Inflammatory macrophage treated with lipopolysaccharide for 4 hours (primary cell): Measurements from ENCODE around the gene LZTR1.

Experiments used
- DNase-seq: peaks from one replicate; pipeline ENCODE4 v3.0.0-alpha.2; 2020

The LZTR1 gene

DNA sequence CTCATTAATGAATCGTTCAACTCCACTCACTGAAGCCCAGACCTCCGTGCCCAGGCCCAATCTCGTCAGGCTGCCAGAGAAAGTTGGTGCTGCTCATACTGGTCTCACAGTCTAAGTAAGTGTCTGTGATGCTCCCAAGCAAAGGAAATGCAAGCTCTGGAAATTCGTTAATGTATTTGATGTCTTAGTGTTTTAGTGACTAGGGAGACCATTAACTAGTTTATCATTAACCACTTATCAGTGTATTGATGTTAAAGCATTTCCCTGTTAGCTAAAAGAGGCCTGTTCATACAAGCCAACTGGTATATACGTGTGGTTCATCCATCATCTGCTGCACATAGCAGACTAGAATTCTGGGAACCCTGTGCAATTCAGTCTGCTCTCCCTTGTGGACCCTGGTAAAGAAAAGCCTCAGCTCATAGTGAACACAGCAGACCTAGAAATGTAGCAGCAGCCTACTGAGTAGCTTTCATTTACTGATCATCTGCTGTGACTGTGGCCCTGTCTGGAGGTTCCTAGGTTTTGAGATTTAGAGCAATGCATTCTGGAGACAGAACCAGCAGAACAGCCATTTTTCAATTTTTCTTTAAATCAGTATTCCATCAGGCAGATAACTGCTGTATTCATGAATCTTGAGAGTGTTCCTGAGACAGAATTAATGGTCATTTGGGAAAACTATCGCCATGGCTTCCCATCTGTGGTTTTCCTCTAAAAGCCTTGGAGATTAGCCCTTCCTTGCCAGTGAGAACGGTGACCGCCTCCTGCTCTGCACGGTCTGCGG lies 30.8 kb upstream of the LZTR1 start:
- no peak for DNase-seq

DNA sequence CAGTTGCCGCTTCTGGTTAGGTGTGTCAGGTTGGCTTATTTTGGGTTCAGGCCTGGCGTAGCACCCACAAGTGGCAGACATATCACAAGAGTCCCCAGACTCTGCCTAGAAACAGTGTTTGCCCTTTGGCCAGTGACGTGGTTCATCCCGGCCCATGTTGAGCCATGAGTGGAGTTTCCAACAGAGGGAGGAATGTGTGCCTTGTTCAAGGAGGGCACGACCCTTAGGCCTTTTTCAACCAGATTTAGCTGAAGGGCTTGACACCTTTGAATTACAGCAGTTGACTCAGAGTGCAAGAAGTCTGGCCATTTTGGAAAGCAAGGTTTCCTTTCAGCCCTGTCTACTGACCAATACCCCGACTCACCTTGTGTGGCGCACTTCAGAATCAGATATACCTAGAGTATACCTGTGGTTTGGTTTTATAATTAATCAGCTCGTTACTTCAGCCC lies 30.1 kb upstream of the LZTR1 start:
- DNase-seq, result no peak

DNA sequence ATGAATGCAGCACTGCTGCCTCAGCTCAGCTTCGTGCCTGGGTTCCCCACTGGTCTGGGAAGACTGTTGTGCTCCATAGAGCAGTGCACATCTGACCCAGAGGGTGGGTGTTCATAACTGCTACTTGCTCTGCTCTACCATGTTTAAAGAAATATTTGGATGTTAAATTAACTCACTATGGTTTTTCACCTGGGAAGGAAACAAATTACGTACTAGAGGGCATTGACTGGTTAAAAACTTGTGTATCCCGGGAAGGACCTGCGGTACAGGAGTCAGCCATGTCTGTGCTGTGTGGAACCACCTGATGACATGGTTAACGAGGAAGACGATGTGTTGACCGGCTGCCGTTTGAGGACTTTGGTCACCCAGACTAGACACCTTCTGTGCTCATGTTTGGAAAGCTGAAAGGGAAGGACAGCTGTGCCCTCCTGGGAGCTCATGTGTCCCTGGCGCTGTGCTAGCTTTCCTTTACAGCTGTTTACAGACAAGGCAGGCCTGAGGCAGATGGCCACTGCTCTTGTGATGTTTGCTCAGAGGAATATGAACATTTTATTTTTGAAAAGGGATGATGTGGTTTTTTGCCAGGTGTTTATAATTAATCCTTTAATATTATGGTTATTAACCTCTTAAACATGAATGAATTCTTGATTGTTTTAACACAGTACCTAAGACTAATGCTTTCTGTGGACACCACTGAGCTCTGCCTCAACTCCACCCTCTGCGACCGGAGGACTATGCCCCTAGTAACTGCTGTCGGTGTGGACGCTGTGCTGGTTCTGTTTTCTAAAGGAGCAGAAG lies 29.4 kb upstream of the LZTR1 start:
- DNase-seq, result no peak

DNA sequence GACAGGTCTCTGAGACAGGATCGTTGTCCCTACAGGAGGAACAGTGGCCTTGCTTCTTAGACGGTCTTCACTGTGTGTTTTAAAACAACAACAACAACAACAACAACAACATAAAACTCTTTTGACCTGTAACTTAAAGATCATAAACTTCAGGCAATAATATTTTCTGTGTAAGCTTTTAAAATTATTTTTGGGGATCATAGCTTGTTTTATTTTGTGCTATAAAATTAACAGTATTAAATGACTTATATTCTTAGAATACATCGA lies 28.8 kb upstream of the LZTR1 start:
- DNase-seq, result no peak

DNA sequence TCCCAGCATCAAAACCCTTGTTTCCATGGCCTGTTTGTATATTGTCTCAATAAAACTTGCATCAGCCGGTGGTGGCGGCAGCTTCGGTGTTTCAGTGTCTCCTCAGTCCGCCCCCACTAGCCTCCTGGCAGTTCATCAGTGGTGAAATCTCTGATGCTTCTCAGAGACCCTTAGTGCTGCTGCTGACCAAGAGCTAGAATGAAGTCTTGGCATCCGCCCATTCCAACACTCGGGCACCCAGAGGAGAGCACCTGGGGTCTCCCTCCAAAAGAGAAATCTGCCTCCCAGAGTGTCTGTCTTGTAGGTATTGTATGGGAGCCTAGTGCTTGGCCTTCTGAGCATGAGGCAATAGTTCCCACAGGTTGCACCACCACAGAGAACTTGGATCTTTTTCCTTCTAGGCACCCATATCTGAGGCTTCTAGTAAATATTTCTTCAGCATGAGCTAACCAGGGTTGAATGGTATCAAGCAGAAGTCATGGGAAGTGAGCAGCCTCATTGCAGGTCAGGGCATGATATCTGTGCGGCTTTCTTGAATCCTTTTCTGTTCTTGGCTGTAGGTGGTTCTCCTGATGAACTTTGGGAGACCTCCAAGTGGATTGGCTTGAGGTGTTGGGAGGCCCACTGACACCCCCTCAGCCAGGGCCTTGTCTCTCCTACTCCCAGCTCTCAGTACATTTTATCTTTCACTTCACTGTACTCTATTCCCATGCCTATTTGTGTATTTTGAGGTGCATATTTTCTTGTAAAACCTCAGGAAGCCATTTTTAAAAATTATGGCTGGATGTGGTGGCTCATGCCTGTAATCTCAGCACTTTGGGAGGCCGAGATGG lies 28.2 kb upstream of the LZTR1 start:
- peak; percentile 15 for DNase-seq

DNA sequence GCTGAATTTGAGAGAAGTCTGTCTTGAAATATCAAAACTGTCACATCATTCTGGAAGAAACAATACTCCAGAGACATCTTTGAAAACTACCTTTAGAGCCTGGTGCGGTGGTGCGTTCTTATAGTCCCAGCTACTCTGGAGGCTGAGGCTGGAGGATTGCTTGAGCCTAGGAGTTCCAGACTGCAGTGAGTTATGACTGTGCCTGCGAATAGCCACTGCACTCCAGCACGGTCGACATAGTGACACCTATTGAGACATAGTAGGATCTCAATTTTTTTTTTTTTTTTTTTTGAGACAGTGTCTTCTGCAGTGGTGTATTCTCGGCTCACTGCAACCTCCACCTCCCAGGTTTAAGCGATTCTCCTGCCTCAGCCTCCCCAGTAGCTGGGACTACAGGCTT lies 26.5 kb upstream of the LZTR1 start:
- DNase-seq, result peak; percentile 5

DNA sequence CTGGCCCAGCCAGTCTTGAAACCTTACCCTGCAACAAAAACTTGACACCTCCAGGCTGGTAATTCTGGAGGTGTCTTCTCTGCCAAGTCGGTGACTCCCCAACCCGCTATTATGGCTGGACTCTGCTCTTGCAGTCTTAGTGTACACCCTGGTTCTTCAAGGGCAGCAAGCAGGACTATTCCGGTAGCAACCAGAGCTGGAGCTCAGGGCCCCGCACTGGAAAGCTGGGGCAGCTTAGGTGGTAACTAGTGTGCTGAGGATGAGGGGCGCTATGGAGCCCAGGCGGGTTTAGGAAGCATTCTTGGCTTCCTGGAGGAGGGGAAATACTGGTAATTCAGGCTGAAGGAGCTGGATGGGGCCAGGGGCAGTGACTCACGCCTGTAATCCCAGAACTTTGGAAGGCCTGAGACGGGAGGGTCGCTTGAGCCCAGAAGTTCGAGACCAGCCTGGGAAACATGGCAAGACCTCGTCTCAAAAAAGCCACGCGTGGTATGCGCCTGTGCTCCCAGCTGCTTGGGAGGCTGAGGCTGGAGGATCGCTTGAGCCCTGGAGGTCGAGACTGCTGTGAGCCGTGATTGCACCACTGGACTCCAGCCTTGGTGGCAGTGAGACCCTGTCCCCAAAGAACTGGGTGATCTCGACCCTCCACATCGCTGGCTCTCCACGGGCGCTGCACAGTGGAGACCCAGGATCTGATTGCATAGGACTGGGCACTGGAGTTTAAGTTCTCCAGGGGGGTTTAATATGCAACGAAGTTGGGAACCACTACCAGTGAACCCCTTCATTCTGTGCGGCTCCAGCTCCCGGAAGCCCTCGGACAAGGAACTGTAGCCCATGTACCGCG lies 25.6 kb upstream of the LZTR1 start:
- DNase-seq, result peak; percentile 41

DNA sequence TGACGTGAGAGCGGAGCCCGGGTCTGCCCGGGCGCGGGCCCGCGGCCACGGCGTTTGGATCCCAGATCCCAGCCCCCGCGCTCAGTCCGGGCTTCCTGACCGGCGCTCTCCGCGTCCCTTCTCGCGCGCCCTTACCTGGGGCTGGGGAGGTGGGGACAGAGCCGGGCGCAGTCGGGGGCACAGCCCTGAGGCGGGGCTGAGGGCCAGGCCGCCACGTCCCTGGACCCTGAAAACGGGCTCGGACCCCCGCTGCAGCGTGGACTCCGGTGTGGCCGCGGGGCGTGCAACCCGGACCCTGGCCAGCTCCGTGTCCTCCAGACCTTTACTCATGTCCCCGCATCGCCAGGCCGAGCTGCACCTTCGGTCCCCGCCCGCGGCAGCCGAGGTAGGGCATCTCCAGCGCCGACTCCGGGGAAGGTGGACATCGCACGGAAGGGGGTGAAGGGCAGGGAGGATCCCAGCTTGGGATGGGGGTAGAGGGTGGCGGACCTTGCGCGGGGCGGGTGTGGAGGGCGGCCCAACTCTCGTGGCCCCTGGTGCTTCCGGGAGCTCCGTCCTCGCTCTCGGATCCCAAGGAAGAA lies 24.9 kb upstream of the LZTR1 start:
- no peak for DNase-seq

DNA sequence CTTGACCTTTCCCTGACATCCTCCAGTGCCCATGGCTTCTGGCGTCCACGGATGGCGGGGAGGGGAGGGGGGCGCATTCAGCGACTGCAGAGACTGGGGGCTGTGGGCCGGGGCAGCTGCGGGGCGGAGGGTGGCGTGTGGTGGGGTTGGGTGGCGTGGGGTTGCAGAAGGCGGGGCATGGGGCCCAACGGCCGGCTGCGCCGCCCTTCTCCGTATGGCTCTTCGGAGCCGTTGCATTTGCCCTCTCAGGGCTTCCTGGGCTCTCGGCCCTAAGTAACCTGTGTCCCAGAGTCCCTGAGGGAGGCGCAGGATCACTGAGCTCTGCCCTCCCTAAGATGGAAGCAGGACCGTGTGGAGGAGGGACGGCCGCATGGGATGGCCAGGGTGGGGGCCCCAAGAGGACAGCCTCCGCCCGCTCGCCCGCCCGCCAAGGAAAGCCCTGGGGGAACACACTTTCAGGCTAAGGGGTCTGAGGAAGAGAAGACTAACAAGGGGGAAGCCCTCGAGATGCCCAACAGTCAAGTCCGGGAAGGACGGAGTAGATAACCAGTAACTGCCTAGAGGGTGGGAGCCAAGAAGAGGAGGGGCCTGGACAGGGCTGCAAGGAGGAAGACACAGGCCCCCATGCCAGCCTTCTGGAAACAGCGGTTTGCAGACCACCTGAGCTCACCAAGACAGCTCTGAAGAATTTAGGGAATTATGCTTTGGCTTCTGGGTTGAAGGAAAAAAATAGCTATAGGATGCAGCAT lies 24.2 kb upstream of the LZTR1 start:
- DNase-seq, result peak; percentile 45

DNA sequence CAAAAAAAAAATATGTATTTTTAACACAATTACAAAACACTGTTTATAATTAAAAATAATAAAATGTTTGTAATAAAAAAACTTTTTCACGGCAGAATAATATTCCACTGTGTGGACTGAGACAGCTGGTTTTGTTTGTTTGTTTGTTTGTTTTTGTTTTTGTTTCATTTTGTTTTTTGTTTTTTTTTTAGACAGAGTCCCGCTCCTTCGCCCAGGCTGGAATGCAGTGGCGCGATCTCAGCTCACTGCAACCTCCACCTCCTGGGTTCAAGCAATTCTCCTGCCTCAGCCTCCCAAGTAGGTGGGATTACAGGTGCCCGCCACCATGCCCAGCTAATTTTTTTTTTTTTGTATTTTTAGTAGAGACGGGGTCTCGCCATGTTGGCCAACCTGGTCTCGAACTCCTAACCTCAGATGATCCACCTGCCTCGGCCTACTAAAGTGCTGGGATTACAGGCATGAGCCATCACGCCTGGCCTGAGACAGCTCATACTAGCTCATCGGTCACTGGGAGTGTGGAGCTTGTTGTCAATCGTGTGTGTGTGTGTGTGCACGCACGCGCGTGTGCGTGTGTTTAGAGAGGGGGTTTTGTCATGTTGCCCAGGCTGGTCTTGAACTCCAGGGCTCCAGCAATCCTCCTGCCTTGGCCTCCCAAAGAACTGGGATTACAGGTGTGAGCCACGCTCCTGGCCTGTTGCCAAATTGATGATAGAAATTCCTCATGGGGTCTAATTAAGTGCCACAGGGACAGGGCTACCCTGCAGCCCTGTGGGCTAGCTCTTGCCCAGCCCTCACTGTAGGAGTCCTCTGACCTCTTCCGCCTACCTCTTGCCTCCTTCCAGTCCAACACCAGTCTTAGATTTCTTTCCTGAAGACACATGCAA lies 22.3 kb upstream of the LZTR1 start:
- no peak for DNase-seq

DNA sequence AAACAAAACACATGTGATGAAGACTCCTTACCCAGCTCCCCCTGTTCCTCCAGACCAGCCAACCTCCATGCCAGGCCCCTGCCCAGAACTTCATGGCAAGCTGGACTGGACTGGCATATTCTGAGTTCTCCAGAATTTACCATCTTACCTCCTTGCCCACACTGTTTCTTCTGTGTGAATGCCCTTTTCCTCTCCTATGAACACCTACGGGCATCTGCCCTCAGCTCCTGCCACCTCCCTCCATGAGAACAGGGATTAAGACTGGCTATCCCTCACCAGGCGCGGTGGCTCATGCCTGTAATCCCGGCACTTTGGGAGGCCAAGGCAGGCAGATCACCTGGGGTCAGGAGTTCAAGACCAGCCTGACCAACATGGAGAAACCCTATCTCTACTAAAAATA lies 21.5 kb upstream of the LZTR1 start:
- no peak for DNase-seq

DNA sequence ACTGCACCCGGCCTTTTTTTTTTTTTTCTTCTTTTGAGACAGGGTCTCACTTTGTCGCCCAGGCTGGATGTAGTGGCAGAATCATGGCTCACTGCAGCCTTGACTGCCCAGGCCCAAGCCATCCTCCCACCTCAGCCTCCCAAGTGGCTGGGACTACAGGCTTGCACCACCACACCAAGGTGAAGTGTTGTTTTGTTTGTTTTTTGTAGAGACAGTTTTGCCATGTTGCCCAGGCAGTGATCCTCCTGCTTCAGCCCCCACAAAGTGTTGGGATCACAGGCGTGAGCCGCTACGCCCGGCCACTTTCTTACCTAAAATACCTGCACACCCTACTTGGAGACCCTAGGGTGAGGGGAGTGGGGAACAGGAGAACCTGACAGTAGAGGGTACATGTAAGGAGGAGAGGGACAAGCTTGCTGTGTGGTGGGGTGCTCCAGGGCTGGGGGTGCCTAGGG lies 19.6 kb upstream of the LZTR1 start:
- no peak for DNase-seq

DNA sequence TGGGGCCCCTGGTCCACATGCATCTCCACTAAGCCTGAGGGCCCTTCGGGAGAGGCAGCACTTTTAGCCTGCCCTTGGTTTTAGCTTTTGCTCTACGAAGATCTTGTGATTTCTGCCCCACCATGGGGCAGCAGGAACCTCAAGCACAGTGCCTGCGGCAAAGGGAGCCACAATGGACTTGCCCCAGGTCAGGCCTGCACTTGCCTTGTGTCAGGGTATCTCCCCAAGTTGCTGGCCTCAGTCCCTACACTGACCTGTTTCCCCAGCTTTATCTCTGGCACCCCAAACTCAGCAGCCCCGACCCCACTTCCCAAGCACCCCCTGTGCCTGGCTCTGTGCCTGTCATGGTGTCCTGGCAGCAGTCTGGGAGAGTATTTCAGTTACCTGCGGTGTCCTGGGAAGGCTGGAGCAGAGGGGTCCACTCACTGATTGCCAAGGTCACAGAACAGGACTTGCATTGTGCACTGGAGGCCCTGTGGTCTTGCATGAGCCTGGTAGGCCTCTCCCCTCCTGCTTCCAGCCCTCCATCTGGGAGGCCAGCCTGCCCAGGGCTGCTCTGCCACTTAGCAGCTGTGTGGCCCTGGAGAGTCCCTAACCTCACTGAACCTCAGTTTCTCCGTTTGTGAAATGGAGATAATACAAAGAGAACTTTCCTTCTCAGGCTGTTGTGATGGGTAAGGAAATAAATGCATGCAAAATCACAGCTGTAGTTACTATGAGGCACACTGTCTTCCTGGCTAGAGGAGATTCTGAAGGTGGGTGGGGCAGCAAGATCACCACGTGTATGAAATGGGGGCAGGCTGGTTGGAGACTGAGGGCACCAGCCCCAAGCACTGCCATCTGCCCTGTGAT lies 18.7 kb upstream of the LZTR1 start:
- no peak for DNase-seq

DNA sequence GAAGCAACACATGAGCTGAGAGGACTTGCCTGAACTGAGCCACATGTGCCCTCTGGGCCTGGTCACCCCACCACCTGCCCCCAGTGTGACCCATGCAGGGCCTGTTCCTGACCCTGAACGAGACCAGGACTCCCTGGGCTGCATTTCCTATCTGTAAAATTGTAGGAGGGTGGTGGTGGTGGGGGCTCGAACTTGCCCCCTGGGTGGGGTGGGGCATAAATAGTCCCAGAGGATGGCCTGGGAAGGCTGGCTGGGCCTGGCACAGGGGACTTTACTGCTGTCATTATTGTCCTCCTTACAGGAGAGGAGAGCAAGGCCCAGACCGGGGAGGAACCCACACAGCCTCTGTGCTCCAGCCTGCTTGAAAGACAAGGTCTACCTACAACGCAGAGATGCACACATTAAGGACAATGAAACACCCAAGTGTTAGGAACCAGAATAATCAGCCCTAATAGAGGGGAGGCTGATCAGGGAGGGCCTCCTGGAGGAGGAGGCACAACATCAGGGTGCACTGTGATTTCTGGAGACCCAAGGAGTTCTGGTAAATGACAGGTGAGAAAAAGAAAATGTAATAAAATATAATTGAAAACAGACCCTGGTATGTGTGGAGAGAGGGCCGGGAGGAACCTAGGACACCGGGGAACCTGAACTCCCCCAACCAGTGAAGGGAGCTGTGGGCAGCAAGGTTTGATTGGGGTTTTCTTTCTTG lies 17.9 kb upstream of the LZTR1 start:
- DNase-seq, result no peak

DNA sequence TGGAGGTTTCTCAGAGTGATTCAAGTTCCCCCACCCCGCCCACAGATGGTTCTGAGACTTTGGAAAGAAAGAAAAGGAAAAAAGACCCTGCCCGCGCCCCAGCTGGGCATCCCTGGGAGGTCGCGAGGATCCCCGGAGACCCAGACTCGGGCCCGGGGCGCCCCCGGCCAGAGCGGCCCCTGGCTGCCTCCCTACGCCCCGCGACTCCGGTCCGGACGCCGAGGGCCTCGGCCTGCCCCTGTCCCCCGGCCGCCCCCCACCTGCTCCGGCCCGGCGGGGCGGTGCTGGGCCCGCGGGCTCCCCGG lies 17.3 kb upstream of the LZTR1 start:
- DNase-seq, result no peak

DNA sequence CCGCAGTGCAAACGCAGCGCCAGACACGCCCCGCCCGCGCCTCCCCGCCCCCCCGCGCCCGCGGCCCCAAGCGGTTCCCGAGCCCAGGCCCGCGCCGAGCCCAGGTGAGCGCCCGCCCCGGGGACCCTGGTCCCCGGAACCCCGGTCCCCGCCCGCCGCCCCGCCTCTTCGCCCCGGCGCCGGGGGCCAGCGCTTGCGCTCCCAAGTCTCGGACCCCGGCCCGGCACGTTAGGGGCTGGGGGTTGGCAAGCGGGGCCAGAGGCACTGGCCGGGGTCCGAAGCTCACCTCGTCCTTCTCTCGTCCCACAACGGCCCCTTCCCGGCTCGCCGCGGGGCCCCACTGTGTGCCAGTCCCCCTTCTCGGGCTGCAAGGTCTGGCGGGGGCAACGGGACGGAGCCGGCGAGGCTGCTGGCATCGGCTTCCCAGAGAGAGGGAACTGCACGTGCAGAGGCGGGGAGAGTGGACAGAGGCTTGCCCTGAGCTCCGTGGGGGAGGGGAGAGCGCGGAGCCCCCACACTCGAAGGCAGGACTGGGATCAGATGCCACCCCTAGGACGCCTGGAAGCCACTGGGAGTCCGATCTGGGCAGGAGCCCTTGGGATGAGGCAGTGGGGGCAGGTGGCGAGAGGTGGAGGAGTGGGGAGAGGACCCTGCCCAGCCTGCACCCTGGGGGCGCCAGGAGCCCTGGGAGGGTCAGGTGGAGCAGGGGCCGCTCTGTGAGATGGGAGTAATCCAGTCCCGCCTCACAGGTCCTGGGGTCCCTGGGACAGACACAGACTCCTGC lies 16.8 kb upstream of the LZTR1 start:
- no peak for DNase-seq

DNA sequence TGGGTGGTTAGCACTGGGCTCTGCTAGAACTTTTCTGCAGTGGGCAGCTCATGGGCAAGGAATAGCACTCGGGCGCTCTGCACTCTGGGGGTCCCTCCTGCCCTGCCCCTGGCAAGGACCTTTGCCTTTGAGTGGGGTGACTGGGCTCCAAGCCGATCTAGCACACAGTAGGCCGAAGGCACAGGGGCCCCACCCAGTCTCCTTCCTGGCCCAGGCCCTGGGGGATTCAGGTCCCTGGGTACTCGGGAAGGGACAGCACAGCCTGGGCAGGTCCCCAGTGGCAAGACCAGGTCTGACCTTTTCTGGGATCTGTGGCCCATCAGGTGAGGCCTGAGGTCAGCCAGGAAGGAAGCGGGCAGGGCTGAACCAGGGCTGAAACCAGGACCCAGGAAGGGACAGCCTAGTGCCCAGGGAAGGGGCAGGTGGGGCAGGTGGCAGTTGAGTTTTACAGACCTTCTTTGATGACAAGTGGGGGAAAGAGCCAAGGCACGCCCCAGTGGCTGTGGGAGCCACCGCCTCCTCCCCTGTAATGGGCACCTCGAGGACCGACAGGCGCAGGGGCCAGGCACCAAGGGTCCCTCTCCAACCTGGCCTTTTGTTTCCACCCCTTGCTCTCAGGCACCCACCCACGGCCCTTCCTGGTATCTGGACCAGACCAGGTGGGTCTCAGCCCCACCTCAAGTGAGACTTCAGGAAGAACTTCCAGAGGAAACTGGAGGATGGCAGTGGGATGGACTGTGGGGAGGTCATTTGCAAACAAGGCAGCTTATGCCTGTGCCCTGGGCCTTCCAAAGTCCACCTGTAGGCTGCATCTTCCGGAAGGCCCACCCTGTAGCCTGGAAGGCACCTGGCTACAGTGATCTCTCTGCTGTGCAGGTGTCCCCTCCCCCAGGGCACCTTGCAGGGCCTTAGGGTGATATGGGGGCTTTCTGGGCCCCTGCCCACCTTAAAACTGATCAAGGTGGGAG lies 15.9 kb upstream of the LZTR1 start:
- DNase-seq, result no peak
